Neuronal stem cell (in vitro differentiated cells): ENCODE data around the gene ADAMTS15.
A peak's percentile ranks its signal among the peaks of the same experiment; 100 is the strongest.

ENCODE experiments used
- DNase-seq: peaks from one replicate; pipeline ENCODE4 v3.0.0-alpha.2; 2013; ENCODE audit warnings: low spot score
- H2AFZ ChIP-seq: one replicate; pipeline ENCODE4 v1.6.1; 2013; ENCODE audit warnings: mild to moderate bottlenecking, low read length, inconsistent platforms
- H2AK5ac ChIP-seq: 2 replicates; pipeline ENCODE4 v1.6.1; 2013; ENCODE audit warnings: low read depth, mild to moderate bottlenecking, inconsistent platforms, low read length, moderate library complexity, mixed read lengths
- H2BK120ac ChIP-seq: 2 replicates; pipeline ENCODE4 v1.6.1; 2013; ENCODE audit warnings: low read depth, mild to moderate bottlenecking, inconsistent platforms, low read length, moderate library complexity, mixed read lengths
- H2BK12ac ChIP-seq: one replicate; pipeline ENCODE4 v1.6.1; 2013; ENCODE audit warnings: low read length, inconsistent platforms
- H2BK15ac ChIP-seq: 2 replicates; pipeline ENCODE4 v1.6.1; 2013; ENCODE audit warnings: mild to moderate bottlenecking, low read length, inconsistent platforms, mixed read lengths
- H2BK5ac ChIP-seq: one replicate; pipeline ENCODE4 v1.6.1; 2013; ENCODE audit warnings: inconsistent platforms, mild to moderate bottlenecking, low read length, moderate library complexity
- H3K14ac ChIP-seq: one replicate; pipeline ENCODE4 v1.6.1; 2013; ENCODE audit warnings: low read length, inconsistent platforms
- H3K18ac ChIP-seq: 2 replicates; pipeline ENCODE4 v1.6.1; 2013; ENCODE audit warnings: low read length, inconsistent platforms
- H3K23ac ChIP-seq: 2 replicates; pipeline ENCODE4 v1.6.1; 2013; ENCODE audit warnings: low read depth, mild to moderate bottlenecking, mixed read lengths, low read length, inconsistent platforms; ENCODE audit not compliant: poor library complexity
- H3K27ac ChIP-seq: replicated peaks from 3 replicates; pipeline ENCODE4 v1.5.1; 2013; ENCODE audit warnings: low read length, inconsistent platforms
- H3K27me3 ChIP-seq, 3 experiments: 2 replicates each; pipeline ENCODE4 v1.6.1; 2013; ENCODE audit warnings: low read length in 3 of 3, mild to moderate bottlenecking in 2 of 3, inconsistent platforms in 1 of 3, low read depth in 1 of 3, mixed read lengths in 1 of 3, moderate library complexity in 1 of 3; ENCODE audit not compliant: control insufficient read depth in 3 of 3, insufficient read depth in 3 of 3
- H3K36me3 ChIP-seq, 2 donors: replicated peaks in 1 of 2; 2 replicates each; pipeline ENCODE4 v1.6.1; 2013; ENCODE audit warnings: low read length in 2 of 2; ENCODE audit not compliant: control insufficient read depth in 2 of 2, insufficient read depth in 2 of 2
- H3K4ac ChIP-seq: 2 replicates; pipeline ENCODE4 v1.6.1; 2013; ENCODE audit warnings: inconsistent platforms, mild to moderate bottlenecking, low read length, moderate library complexity
- H3K4me1 ChIP-seq, 2 donors: 1 replicate in 1 of 2; 2 replicates in 1 of 2; pipeline ENCODE4 v1.6.1; 2013; ENCODE audit warnings: low read length in 2 of 2, low read depth in 1 of 2; ENCODE audit not compliant: control insufficient read depth in 2 of 2, insufficient read depth in 1 of 2
- H3K4me2 ChIP-seq: one replicate; pipeline ENCODE4 v1.6.1; 2013; ENCODE audit warnings: mild to moderate bottlenecking, low read length, inconsistent platforms; ENCODE audit not compliant: insufficient read depth, poor library complexity, severe bottlenecking
- H3K4me3 ChIP-seq, 2 donors: 2 replicates each; pipeline ENCODE4 v1.5.1; 2013; ENCODE audit warnings: low read length in 2 of 2, mild to moderate bottlenecking in 2 of 2, inconsistent platforms in 1 of 2, moderate library complexity in 1 of 2
- H3K79me1 ChIP-seq: one replicate; pipeline ENCODE4 v1.6.1; 2013; ENCODE audit warnings: low read depth, mild to moderate bottlenecking, inconsistent platforms, low read length, moderate library complexity
- H3K9ac ChIP-seq: one replicate; pipeline ENCODE4 v1.6.1; 2013; ENCODE audit warnings: mild to moderate bottlenecking, low read depth, low read length, inconsistent platforms; ENCODE audit not compliant: poor library complexity
- H3K9me3 ChIP-seq, 2 donors: replicated peaks in 1 of 2; 2 replicates each; pipeline versions ENCODE3 to v1.6.1; 2013; ENCODE audit warnings: low read length in 2 of 2, mild to moderate bottlenecking in 2 of 2, inconsistent platforms in 1 of 2, low read depth in 1 of 2, mixed read lengths in 1 of 2, moderate library complexity in 1 of 2; ENCODE audit not compliant: control insufficient read depth in 2 of 2, insufficient read depth in 1 of 2
- H4K8ac ChIP-seq: one replicate; pipeline ENCODE4 v1.6.1; 2013; ENCODE audit warnings: low read depth, mild to moderate bottlenecking, inconsistent platforms, low read length, moderate library complexity
- H4K91ac ChIP-seq: one replicate; pipeline ENCODE4 v1.6.1; 2013; ENCODE audit warnings: low read length, low read depth, mild to moderate bottlenecking, inconsistent platforms; ENCODE audit not compliant: poor library complexity
- WGBS, 2 donors: extraction: QIAGEN DNeasy Blood & Tissue Kit; methylation state at CpG; one replicate each; pipeline ENCODE4 v1.1.7; 2013; ENCODE audit warnings: missing lambda C conversion rate in 2 of 2, mixed read lengths in 1 of 2; ENCODE audit not compliant: insufficient read length in 2 of 2, insufficient replicate concordance in 1 of 2; ENCODE audit errors: extremely low coverage in 2 of 2; 5-methylcytosine and 5-hydroxymethylcytosine counted together

ADAMTS15 gene

GRCh38 chr11:130480186-130480585, 31.7 kb downstream of the ADAMTS15 start:
- H3K27me3 ChIP-seq = no peaks in the 10 kb centered on the region
- H2AK5ac ChIP-seq = no peak overlapping the region
- H4K91ac ChIP-seq = no peak overlapping the region
- no peak overlapping the region for H3K9ac ChIP-seq
- H3K4ac ChIP-seq = no peak overlapping the region
- no peak overlapping the region for H2BK5ac ChIP-seq
- no peaks in the 10 kb centered on the region for H3K9me3 ChIP-seq
- no peak for DNase-seq
- H3K4me2 ChIP-seq = no peak overlapping the region
- no peak overlapping the region for H3K14ac ChIP-seq
- H2BK120ac ChIP-seq = no peak overlapping the region
- H3K79me1 ChIP-seq = no peaks in the 10 kb centered on the region
- no peak overlapping the region for H3K4me3 ChIP-seq
- H4K8ac ChIP-seq = no peak overlapping the region
- H3K18ac ChIP-seq = no peak overlapping the region
- H2BK15ac ChIP-seq = no peak overlapping the region
- H2AFZ ChIP-seq = no peak overlapping the region
- no CpG with 5 or more reads among the region's 5 CpGs for WGBS, 2 donors
- peaks cover 19 to 20% of the 10 kb centered on the region in 2 donors for H3K4me1 ChIP-seq
- H3K27ac ChIP-seq = no peak overlapping the region
- no peaks in the 10 kb centered on the region for H3K36me3 ChIP-seq
- H2BK12ac ChIP-seq = no peak overlapping the region
- H3K23ac ChIP-seq = no peak overlapping the region

GRCh38 chr11:130480711-130481140, 32.3 kb downstream of the ADAMTS15 start:
- H3K18ac ChIP-seq = peak overlapping the region; percentile 50
- H4K91ac ChIP-seq = no peak overlapping the region
- DNase-seq = no peak
- H2BK120ac ChIP-seq = no peak overlapping the region
- H3K23ac ChIP-seq = no peak overlapping the region
- H2BK15ac ChIP-seq = no peak overlapping the region
- no CpG with 5 or more reads among the region's 5 CpGs for WGBS, 2 donors
- peaks cover 19 to 20% of the 10 kb centered on the region in 2 donors for H3K4me1 ChIP-seq
- H4K8ac ChIP-seq = no peak overlapping the region
- H2BK5ac ChIP-seq = no peak overlapping the region
- no peak overlapping the region for H3K4ac ChIP-seq
- H3K79me1 ChIP-seq = no peaks in the 10 kb centered on the region
- no peak overlapping the region for H3K14ac ChIP-seq
- H2AFZ ChIP-seq = no peak overlapping the region
- H3K36me3 ChIP-seq = no peaks in the 10 kb centered on the region
- H3K27me3 ChIP-seq = no peaks in the 10 kb centered on the region
- no peak overlapping the region for H3K4me2 ChIP-seq
- no peak overlapping the region for H3K9ac ChIP-seq
- H2AK5ac ChIP-seq = no peak overlapping the region
- H3K4me3 ChIP-seq = no peak overlapping the region
- H2BK12ac ChIP-seq = no peak overlapping the region
- H3K9me3 ChIP-seq = no peaks in the 10 kb centered on the region
- no peak overlapping the region for H3K27ac ChIP-seq

- Histone ChIP-seq H3K4me3 (no peak overlapping the region), H3K79me1 (no peaks in the 10 kb centered on the region), H3K23ac (no peak overlapping the region), H3K14ac (no peak overlapping the region), H2BK12ac (no peak overlapping the region), H3K27me3 (no peaks in the 10 kb centered on the region), H2BK120ac (no peak overlapping the region), H3K27ac (no peak overlapping the region), H3K9me3 (peaks cover 0 to 1% of the 10 kb centered on the region in 2 donors), H3K4me2 (no peak overlapping the region), H4K8ac (no peak overlapping the region), H3K18ac (no peak overlapping the region), H3K4me1 (peaks cover 12 to 17% of the 10 kb centered on the region in 2 donors), H3K9ac (no peak overlapping the region), H2BK5ac (no peak overlapping the region), H2AFZ (no peak overlapping the region), H3K4ac (no peak overlapping the region), H2AK5ac (no peak overlapping the region), H3K36me3 (no peaks in the 10 kb centered on the region), H2BK15ac (no peak overlapping the region), H4K91ac (no peak overlapping the region)
- no peak for DNase-seq
- WGBS, 2 donors = no CpG with 5 or more reads among the region's 5 CpGs
Measured at GRCh38 chr11:130483124-130483523, 34.7 kb downstream of the ADAMTS15 start.

- no peaks in the 10 kb centered on the region for H3K27me3 ChIP-seq
- H2BK15ac ChIP-seq = no peak overlapping the region
- H3K27ac ChIP-seq = no peak overlapping the region
- peak overlapping the region; percentile 61 for H3K18ac ChIP-seq
- H3K9ac ChIP-seq = no peak overlapping the region
- H3K9me3 ChIP-seq = peaks cover 0 to 1% of the 10 kb centered on the region in 2 donors
- no peak overlapping the region for H2BK12ac ChIP-seq
- H3K36me3 ChIP-seq = no peaks in the 10 kb centered on the region
- no peaks in the 10 kb centered on the region for H3K79me1 ChIP-seq
- H2BK5ac ChIP-seq = no peak overlapping the region
- no peak overlapping the region for H4K8ac ChIP-seq
- H2BK120ac ChIP-seq = no peak overlapping the region
- peaks cover 0 to 5% of the 10 kb centered on the region in 2 donors for H3K4me1 ChIP-seq
- DNase-seq = no peak
- no peak overlapping the region for H4K91ac ChIP-seq
- no peak overlapping the region for H2AFZ ChIP-seq
- no peak overlapping the region for H3K4me2 ChIP-seq
- no peak overlapping the region for H3K4ac ChIP-seq
- no peak overlapping the region for H3K23ac ChIP-seq
- H3K4me3 ChIP-seq = no peak overlapping the region
- H3K14ac ChIP-seq = no peak overlapping the region
- H2AK5ac ChIP-seq = no peak overlapping the region
- WGBS, 2 donors = no CpG with 5 or more reads among the region's 14 CpGs
Measured at GRCh38 chr11:130485983-130486382, 37.5 kb downstream of the ADAMTS15 start.
